AG09309 (cell line): Measurements from ENCODE around the gene LMO1.

Experiments used
- DNase-seq: peaks from one replicate; pipeline ENCODE4 v3.0.0-alpha.2; 2010; ENCODE audit warnings: low read depth
- H3K4me3 ChIP-seq: 2 replicates; pipeline ENCODE4 v1.5.1; 2011; ENCODE audit warnings: mild to moderate bottlenecking, low read depth, low read length, moderate library complexity; ENCODE audit not compliant: control insufficient read depth
- TF ChIP-seq, protein P1 (sequence below): IDR thresholded peaks from 2 replicates; pipeline ENCODE4 v1.5.1; 2011; ENCODE audit warnings: mild to moderate bottlenecking, low read depth, low read length, inconsistent platforms; ENCODE audit not compliant: insufficient read depth, control insufficient read depth; ENCODE audit errors: missing control alignments

The LMO1 gene

DNA sequence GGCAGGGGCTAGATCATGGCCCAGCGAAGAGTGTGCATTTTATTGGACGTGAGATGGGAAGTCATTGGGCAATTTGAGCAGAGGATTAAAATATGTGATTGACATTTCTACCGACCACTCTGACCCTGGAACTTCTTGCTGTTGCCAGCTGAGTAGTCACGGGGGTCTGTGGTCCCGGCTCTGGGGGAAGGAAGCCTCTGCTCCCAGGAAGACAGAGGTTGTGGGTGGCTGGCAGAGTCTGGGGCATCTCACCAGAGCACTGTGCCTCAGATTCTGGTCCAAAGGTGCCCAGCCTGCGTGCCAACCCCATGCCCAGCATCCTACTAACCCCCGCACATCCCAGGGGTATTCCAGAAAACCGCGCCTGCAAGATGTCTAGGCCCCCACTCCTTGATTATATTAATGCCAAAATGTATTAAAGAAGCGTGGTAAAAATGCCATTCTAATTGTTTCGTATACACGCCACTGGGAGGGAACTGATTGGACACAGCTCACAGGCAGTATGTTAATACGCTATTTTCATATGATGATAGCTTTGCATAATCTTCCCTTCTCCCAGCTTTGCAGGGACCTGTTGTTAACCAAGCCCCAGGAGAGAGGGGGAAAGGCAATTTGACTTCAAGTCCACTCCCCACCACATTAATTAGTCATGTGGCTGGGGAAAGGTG lies 25.3 kb upstream of the LMO1 start:
- TF ChIP-seq, protein P1, sequence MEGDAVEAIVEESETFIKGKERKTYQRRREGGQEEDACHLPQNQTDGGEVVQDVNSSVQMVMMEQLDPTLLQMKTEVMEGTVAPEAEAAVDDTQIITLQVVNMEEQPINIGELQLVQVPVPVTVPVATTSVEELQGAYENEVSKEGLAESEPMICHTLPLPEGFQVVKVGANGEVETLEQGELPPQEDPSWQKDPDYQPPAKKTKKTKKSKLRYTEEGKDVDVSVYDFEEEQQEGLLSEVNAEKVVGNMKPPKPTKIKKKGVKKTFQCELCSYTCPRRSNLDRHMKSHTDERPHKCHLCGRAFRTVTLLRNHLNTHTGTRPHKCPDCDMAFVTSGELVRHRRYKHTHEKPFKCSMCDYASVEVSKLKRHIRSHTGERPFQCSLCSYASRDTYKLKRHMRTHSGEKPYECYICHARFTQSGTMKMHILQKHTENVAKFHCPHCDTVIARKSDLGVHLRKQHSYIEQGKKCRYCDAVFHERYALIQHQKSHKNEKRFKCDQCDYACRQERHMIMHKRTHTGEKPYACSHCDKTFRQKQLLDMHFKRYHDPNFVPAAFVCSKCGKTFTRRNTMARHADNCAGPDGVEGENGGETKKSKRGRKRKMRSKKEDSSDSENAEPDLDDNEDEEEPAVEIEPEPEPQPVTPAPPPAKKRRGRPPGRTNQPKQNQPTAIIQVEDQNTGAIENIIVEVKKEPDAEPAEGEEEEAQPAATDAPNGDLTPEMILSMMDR, result no peak
- DNase-seq, result no peak
- no peak overlapping the region for H3K4me3 ChIP-seq

DNA sequence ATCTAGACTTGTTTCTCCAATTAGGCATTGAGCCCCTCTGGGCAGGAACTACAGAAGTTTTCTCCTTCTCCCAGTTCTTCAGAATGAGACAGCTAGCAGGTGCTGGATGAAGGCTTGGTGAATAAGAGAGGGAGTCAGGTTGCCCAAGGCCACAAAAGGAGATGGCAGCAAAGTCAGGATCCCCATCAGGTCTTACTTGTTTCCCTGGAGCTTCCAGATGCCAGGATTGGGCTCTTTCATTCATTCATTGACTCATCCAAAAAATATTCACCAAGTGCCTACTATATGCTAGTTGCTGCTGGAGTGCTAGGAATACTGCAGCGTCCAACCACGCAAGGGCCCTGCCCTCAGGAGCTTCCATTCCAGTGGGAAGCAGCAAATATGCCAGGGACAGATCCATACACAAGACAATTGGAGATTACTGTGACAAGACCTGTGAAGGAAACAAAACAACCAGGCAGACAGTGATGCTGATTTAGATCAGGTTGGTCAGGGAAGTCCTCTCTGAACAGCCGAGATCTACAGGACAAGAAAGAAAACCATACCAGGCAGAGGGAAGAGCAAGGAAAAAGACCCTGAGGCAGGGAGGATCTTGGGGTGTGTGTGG lies 24.6 kb upstream of the LMO1 start:
- TF ChIP-seq, protein P1, result no peak
- no peak overlapping the region for H3K4me3 ChIP-seq
- no peak for DNase-seq

DNA sequence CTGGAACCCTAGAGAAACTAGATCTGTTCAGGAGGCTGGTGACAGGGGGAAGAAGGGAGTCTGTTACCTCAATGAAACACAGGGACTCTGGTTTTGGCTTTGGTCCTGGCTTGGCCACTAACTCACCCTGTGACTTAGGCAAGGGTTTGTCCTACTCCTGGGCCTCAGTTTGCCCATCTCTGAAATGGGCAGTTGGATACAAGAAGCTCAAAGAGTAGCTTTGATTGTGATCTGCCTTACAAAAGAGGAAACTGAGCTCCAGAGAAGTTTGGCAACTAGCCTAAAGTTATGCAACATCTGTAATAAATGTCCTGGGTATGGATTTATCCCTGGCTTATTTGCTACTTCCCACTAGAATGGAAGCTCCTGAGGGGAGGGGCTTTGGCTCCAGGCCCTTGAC lies 24.0 kb upstream of the LMO1 start:
- DNase-seq, result no peak
- H3K4me3 ChIP-seq, result no peak overlapping the region
- TF ChIP-seq, protein P1, result no peak

DNA sequence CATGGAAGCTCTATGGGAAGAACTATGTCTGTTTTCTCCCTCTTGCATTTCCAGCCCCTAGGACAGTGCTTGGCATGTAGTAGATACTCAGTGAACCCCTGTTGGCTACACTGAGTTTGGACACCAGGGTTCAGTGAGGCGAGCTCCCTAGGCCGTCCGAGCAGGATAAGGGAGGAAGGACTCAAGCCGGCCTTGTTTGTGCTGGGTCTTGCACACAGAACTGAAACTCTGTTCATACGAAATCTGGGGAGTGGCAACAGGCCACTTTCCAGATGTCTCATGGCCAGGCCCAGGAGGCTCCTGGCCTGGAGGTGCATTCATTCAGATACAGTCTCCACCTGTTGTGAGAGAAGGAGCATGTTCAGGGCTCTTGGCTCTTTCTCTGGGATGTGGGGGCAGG lies 23.6 kb upstream of the LMO1 start:
- no peak for DNase-seq
- TF ChIP-seq, protein P1, result no peak
- no peak overlapping the region for H3K4me3 ChIP-seq

DNA sequence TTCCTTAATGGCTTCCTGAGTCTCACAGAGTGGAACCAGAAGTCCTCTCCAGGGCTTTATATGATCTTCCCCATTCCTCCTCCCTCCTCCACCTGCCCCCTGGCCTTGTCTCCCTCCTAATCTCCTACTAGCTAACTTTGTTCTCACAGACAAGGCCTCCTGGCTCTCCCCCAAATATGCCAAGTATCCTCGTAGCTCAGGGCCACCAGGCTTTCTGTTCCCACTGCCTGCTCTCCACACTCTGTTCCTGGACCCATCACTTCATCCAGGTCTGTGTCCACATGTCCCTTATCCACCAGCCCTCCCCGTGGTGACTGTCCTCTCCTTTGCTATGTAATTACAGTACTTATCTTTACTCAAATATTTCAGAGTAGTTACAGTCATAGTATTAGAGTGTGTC lies 23.2 kb upstream of the LMO1 start:
- no peak overlapping the region for H3K4me3 ChIP-seq
- TF ChIP-seq, protein P1, result no peak
- no peak for DNase-seq

DNA sequence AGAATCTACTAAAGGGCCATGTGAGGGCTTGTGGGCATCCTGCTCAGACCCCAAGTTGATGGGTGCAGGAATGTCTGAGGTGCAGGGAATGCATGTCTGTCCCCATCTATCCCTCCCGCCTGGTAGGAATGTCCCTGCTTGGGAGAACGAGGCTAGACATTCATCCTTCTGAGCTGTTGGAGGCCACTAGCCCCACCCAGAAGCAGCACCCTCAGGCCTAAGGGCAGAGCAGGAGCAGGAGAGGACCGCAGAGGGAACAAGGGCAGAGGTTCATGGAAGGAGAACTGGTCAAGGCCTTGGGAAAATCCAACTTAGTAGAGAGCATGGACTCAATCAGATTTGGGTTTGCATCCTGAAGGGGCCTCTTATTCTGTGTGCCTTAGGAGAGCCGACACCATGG lies 22.1 kb upstream of the LMO1 start:
- DNase-seq, result no peak
- H3K4me3 ChIP-seq, result no peak overlapping the region

More for the DNA sequence above, 22.1 kb upstream of the LMO1 start:
- TF ChIP-seq, protein P1, result no peak
